Prostate gland (tissue), 2 donors: Measurements from ENCODE around the gene DUOX1.

Experiments
- CTCF ChIP-seq, 4 experiments: fragments of 200-600 bp in 2 of 4; fragments of 450-650 bp in 2 of 4; sonication (generic) in 2 of 4; IDR thresholded peaks; 1 replicate in 3 of 4; 2 replicates in 1 of 4; pipeline ENCODE4 v1.5.1; 2016 to 2019; ENCODE audit warnings: antibody characterized with exemption in 4 of 4, mild to moderate bottlenecking in 2 of 4, moderate library complexity in 2 of 4
- POLR2A ChIP-seq: fragments of 450-650 bp; IDR thresholded peaks from one replicate; pipeline ENCODE4 v1.6.1; 2016; ENCODE audit warnings: antibody characterized with exemption, mild to moderate bottlenecking

- TF ChIP-seq CTCF (IDR thresholded peaks at IDR 0.05) (no peak), POLR2A (no peak)
Measured at GRCh38 chr15:45174069-45174468, 44.3 kb downstream of the DUOX1 start.
